Gastroesophageal sphincter (tissue), 4 donors: ENCODE measurements around the gene ZNF219. TPM values are rescaled to one million over a fixed set of nuclear protein-coding genes. Genes with fewer than 3 reads are reported as not detected.

Source experiments
- ATAC-seq: fragments of 150-250 bp; one replicate; pipeline ENCODE4 v1.9.1; 2016; ENCODE audit warnings: mild to moderate bottlenecking, moderate library complexity
- H3K27ac ChIP-seq, 4 donors: fragments of 200-600 bp; sonication (generic) in 3 of 4; 1 replicate in 3 of 4; 2 replicates in 1 of 4; pipeline ENCODE4 v1.5.1; 2016 to 2019
- H3K27me3 ChIP-seq: fragments of 200-600 bp; sonication (generic); one replicate; pipeline ENCODE4 v1.5.1; 2019
- H3K36me3 ChIP-seq, 2 donors: fragments of 200-600 bp; sonication (generic); one replicate each; pipeline ENCODE4 v1.5.1; 2019; ENCODE audit warnings: control low read depth in 1 of 2
- H3K4me1 ChIP-seq, 3 donors: fragments of 200-600 bp; sonication (generic); 1 replicate in 2 of 3; 2 replicates in 1 of 3; pipeline ENCODE4 v1.5.1; 2016 to 2019; ENCODE audit warnings: control low read depth in 2 of 3
- H3K4me3 ChIP-seq, 2 donors: fragments of 200-600 bp; sonication (generic); one replicate each; pipeline ENCODE4 v1.5.1; 2019; ENCODE audit warnings: mild to moderate bottlenecking in 1 of 2, moderate library complexity in 1 of 2
- H3K9me3 ChIP-seq, 3 donors: fragments of 200-600 bp; sonication (generic); one replicate each; pipeline ENCODE4 v1.5.1; 2017 to 2019; ENCODE audit warnings: control low read depth in 2 of 3
- CTCF ChIP-seq, 4 experiments: fragments of 200-600 bp in 2 of 4; fragments of 450-650 bp in 2 of 4; sonication (generic) in 1 of 4; IDR thresholded peaks; one replicate each; pipeline ENCODE4 v1.5.1; 2017 to 2019; ENCODE audit warnings: antibody characterized with exemption in 4 of 4, mild to moderate bottlenecking in 2 of 4, moderate library complexity in 2 of 4
- EP300 ChIP-seq: sonication (generic); formaldehyde crosslinking; IDR thresholded peaks from one replicate; pipeline ENCODE4 v1.6.1; 2017; ENCODE audit warnings: antibody characterized with exemption, mild to moderate bottlenecking
- POLR2A ChIP-seq, 2 donors: fragments of 450-650 bp; IDR thresholded peaks; one replicate each; pipeline ENCODE4 v1.6.1; 2017; ENCODE audit warnings: antibody characterized with exemption in 2 of 2, mild to moderate bottlenecking in 2 of 2, moderate library complexity in 1 of 2
- POLR2AphosphoS5 ChIP-seq: sonication (generic); formaldehyde crosslinking; IDR thresholded peaks from one replicate; pipeline ENCODE4 v1.6.1; 2017; ENCODE audit warnings: antibody characterized with exemption
- WGBS, 2 donors: methylation state at CpG; one replicate each; pipeline ENCODE4 v1.1.5; 2018; ENCODE audit warnings: low coverage in 1 of 2; 5-methylcytosine and 5-hydroxymethylcytosine counted together
- total RNA-seq, 4 donors: library from RNA; depleted of rRNA; stranded (reverse); fragments of >200 nt; gene quantifications; one replicate each; pipeline ENCODE4 v1.1.0, GENCODE V29; 2016

ZNF219 gene
- total RNA-seq, 4 donors from 2014 or later: 42.5 to 112 (median 77.4) TPM

- Histone ChIP-seq H3K36me3 (no peaks in the 10 kb centered on the region), H3K4me1 (peaks cover 0 to 6% (median 0%) of the 10 kb centered on the region in 3 donors), H3K27ac (no peak overlapping the region), H3K27me3 (no peaks in the 10 kb centered on the region), H3K9me3 (no peaks in the 10 kb centered on the region), H3K4me3 (no peak overlapping the region)
- no peak for TF ChIP-seq POLR2A (IDR thresholded peaks at IDR 0.05)
- TF ChIP-seq EP300: no peak
- TF ChIP-seq POLR2AphosphoS5: no peak
- no peak for TF ChIP-seq CTCF (IDR thresholded peaks at IDR 0.05)
- no peak for ATAC-seq
- 70 to 73% methylated on average over 7 to 13 of the region's 13 CpGs for WGBS, 2 donors
Observed at GRCh38 chr14:21060614-21061346, 37.7 kb downstream of the ZNF219 start.

- H3K4me3 ChIP-seq: no peak overlapping the region
- 66 to 73% methylated on average over 4 to 8 of the region's 8 CpGs for WGBS, 2 donors
- H3K4me1 ChIP-seq: peaks cover 0 to 6% (median 0%) of the 10 kb centered on the region in 3 donors
- no peak for ATAC-seq
- H3K27ac ChIP-seq: no peak overlapping the region
- no peaks in the 10 kb centered on the region for H3K27me3 ChIP-seq
- TF ChIP-seq POLR2A (IDR thresholded peaks at IDR 0.05): no peak
- no peak for TF ChIP-seq POLR2AphosphoS5
- TF ChIP-seq EP300: no peak
- TF ChIP-seq CTCF (IDR thresholded peaks at IDR 0.05): no peak
- no peaks in the 10 kb centered on the region for H3K36me3 ChIP-seq
- no peaks in the 10 kb centered on the region for H3K9me3 ChIP-seq
Observed at GRCh38 chr14:21059842-21060613, 38.4 kb downstream of the ZNF219 start.

GRCh38 chr14:21058903-21059302, 39.6 kb downstream of the ZNF219 start:
- WGBS, 2 donors: 80% methylated on average over 1 of the region's 5 CpGs; no CpG with 5 or more reads in 1 of the 2 donors
- Histone ChIP-seq H3K36me3 (no peaks in the 10 kb centered on the region), H3K4me3 (no peak overlapping the region), H3K4me1 (peaks cover 0 to 6% (median 0%) of the 10 kb centered on the region in 3 donors), H3K27ac (no peak overlapping the region), H3K9me3 (no peaks in the 10 kb centered on the region), H3K27me3 (no peaks in the 10 kb centered on the region)
- ATAC-seq: no peak
- TF ChIP-seq POLR2AphosphoS5 (no peak), POLR2A (IDR thresholded peaks at IDR 0.05) (no peak), EP300 (no peak), CTCF (IDR thresholded peaks at IDR 0.05) (no peak)

GRCh38 chr14:21057803-21058675, 40.4 kb downstream of the ZNF219 start, which contains the start of gene RNASE8:
Gene RNASE8 (plus strand): TSS chr14:21057822. CDS start chr14:21057893, 71 bp downstream.
- Histone ChIP-seq H3K27me3 (no peaks in the 10 kb centered on the region), H3K4me3 (no peak within 1 kb of the TSS), H3K4me1 (no peaks in the 10 kb centered on the region), H3K36me3 (no peaks in the 10 kb centered on the region), H3K27ac (no peak within 1 kb of the TSS), H3K9me3 (no peaks in the 10 kb centered on the region)
- ATAC-seq: no peak
- TF ChIP-seq POLR2AphosphoS5 (no peak), CTCF (IDR thresholded peaks at IDR 0.05) (no peak), EP300 (no peak), POLR2A (IDR thresholded peaks at IDR 0.05) (no peak)
- 42 to 47% methylated on average over 3 to 4 of the region's 8 CpGs for WGBS, 2 donors
